ENCODE results near the gene OR5AR1.

DNA sequence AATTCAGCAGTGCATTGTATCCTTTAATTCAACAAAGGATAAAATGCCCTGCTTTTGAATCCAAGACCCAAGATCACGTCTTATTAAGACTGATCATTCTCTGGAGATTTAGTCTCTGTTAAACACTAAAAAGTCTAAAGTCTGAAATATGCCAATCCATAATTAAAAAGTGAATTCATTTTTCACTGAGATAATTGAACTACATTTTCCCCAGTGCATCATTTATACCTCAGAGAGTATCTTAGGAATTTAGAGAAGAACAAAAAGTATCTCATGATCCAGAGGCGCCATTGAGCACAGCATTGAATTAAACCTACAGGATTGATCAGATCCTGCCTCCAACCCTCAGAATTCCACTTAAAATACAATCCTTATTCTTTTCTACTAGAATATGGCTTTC, 26.6 kb upstream of the OR5AR1 start:
- TF ChIP-seq CTCF (IDR thresholded peaks at IDR 0.05) (no peak), POLR2A (IDR thresholded peaks at IDR 0.05) (no peak)
